COR-L47 (cell line): ENCODE data around the gene LFNG.

Source experiments
- DNase-seq: peaks from one replicate; lab custom pipeline; 2025; lab: John Stamatoyannopoulos, UW

Gene LFNG

DNA sequence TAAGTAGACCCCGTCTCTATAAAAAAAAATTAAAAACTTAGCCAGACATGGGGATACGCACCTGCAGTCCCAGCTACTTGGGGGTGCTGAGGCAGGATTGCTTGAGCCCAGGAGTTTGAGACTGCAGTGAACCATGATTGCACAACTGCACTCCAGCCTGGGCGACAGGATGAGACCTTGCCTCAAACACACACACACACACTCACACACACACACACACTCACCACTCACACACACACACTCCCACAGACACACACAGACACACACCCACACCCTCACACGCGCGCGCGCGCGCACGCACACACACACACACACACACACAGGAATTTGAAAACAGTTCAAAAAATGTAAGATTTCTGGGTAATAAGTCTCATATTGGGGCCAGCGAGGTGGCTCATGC is 34.7 kb upstream of the LFNG start:
- DNase-seq, result no peak

DNA sequence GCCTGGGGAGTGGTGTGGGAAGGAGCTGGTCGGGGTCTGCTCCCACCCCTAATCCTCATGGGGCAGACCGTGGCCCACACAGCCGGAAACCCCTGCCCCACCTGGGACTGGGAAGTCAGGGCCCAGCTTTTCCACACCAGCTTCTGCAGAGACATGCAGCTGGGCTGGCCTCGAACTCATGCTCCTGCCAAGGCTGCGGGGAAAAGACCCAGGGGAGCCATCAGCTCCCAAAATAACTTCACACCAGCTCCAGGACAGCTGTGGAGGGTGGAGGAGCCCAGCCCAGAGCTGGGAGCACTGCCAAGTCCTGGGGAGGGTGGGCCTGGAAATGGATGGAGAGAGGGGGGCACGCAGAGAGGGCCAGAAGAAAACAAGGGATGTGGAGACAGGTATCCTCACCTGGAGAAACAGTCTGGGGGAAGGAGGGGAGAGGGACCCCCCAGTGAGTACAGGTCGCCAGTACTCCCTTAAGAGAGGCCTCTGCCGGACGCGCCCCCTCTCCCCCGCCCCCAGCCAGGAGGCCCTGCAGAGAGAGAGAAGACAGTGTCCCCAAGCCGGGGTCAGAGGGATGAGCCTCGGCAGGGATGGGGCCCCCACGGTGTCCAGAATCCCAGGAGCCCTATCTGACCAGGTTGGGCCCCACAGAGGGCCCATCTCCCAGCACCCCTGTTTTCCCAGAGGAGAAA is 31.8 kb upstream of the LFNG start:
- DNase-seq, result no peak

DNA sequence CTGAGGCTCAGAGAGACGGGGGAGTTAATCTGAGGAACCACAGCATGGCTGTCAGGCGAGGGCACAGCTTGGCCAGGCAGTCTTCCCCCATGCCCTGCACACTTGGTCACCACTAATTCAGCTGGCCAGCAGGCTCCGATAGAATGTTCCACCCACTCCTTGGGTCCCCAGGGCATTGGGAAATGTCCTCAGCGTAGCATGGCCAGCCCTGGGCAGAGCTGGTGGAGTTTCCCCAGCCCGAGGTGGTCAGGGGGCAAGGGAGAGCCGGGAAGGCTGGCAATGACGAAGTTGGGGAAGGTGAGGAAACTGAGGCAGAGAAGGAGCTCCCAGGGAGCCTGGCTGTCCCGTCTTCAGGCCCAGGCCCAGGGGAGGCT is 31.3 kb upstream of the LFNG start:
- DNase-seq, result no peak

DNA sequence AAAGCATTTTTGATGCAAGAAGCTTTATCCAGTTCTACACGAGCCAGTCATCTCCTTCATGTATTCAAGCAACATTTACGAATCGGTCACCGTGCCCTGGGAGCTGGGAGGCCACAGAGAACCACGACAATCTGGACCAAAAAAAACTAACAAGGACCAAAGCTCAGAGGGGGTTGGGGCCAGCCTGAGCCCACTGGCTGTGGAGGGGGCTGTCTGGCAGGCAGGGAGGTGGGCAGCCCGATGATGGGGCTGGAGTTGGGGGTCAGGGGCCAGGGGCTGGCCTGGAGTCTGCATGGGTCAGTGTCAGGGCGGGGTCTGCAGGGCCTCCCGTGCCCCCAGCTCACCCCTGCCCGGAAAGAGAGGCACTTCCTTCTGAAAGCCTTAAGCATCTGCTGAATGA is 30.9 kb upstream of the LFNG start:
- DNase-seq, result no peak

DNA sequence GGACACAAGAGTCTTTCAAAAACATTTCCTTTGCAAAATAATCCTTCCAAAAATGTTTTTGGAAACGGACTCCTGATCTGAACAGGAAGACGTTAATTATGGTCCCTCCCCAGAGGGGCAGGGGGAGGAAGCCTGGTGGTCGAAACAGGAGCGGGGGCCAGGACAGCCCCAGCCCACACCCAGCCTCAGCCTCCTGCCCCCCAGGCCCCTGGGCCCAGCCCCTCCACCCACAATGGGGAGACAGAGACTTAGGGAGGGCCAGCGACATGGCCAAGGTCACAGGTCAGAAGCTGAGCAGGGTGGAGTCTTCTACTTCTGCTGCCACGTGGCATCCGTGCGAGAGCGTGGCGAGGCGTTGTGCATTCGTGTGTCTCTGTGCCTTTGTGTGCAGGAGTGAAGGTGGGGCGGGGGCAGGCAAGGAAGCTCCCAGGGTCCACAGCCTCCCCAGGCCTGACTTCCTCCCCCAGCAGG is 29.4 kb upstream of the LFNG start:
- no peak for DNase-seq

DNA sequence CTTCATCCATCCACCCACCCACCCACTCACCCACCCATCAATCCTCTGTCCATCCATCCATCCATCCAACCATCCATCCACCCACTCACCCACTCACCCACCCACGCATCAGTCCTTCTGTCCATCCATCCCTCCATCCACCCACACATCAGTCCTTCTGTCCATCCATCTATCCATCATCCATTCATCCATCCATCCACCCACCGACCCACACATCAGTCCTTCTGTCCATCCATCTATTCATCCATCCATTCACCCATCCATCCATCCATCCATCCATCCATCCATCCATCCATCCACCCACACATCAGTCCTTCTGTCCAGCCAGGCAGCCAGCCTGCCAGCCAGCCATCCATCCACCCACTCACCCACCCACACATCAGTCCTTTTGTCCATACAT is 27.5 kb upstream of the LFNG start:
- DNase-seq, result no peak

DNA sequence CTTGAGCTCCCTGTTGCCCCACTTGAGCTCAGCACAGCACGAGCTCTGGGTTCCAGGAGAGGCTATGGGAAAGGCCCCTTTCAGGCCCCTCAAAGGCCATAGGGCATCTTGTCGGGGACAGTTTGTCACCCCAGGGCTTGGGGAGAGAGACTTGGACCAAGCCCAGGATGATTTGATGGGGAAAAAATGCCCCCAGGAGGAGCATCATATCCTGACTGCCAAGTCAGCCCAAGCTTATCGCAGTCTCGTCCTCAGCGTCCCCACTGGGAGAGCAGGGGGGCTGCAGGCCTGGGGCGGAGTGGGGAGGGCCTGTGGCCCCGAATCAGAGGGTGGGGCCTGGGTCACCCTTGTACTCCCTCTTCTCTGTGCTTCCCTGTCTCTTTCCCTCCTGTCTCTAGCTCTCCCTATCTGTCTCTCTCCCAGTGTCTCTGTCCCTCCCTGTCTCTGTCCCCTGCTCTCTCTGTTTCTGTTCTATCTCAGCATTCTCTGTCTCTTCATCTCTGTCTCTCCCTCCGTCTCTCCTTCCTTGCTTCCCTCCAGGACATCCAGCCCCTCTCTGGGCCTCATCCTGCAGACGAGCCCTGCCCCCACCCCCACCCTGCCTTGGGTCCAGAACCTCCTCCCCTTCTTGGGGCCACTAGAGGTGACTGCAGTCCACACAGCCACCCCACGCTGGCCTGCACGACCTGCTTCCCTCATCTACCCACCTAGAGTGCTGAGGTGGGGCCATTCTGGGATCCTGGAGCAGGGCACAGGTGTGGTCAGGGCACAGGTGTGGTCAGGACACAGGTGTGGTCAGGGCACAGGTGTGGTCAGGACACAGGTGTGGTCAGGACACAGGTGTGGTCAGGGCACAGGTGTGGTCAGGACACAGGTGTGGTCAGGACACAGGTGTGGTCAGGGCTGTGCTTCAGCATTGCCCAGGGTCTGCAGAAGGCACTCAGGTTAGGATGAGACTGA is 26.1 kb upstream of the LFNG start:
- no peak for DNase-seq

DNA sequence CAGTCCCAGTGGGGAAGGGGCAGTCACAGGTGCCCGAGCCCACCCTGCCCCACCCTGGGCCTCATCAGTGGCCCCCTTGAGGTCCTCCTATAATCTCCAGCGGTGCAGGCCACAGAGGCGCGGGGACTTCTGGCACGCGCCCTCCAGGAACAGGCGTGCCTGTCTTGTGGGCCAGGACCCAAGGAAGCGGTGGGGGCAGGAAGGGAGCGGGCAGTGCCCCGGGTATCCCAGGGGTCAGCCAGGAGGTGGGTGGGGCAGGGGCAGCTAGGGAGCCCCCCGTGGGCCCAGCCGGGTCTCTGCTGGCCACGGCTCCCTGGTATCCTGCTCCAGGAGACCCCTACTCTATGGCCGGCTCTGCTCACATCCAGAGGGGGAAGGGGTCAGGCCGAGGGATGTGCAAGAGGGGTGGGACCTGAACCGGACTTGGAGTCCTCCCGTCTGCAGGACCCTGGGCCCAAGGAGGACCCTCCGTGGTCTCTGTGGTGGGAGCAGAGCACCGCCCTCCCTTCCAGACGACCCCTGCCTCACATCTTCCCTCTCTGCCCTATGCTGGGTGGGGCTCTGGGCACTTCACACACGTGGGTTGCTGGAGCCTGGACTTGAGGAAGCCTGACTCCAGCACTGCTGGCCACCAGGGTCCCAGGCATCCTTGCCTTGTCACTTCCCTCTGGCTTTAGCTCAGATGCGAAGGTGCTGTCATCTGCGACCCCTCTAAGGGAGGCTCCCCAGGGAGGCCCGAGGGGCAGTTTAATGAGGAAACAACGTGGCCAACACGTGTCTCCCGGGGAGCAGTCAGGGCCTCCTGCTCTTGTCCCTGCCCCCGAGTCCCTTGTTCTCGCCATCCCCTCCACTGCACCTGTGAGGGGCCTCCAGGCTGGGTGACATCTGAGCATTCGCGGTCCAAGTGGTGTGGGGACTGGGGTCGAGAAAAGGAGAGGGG is 25.1 kb upstream of the LFNG start:
- no peak for DNase-seq

DNA sequence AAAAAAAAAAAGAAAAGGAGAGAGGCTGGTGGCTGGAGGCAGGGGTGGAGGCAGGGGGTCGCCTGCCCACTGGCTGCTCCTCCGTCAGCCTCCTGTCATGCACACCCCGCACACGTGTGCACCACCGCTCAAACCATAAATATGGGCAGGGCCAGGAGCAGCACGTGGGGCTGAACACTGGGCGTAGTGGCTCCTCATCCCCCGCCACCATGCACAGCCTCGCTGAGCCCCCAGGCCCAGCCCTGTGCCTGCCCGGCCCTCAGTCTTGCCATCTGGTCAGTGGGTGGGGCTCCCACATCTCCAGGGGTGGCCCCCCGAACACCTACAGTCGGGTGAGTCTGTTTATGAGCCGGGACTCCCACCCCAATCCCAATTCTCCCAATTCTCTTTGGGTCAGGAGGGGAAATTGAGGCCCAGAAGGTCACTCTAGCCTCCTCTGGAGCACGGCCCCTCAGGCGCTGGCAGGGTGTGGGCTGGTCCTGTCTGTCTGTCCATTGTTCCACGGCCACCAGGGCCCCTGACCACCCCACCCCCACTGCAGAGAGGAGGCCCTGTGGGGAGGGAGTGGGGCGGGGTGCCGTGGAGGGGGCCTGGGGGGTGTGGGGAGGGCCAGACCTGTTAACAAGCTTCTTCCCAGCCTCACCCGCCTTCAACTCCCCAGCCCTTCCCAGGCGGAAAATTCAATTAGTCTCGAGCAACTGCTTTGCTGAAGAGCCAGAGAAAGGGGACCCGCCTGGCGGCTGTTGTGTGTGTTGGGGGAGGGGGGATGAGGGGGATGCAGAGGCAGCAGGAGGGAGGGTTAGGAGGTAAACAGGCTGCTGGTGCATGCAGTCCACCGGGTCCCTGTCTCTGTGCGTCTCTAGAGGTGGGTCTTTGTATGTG is 23.9 kb upstream of the LFNG start:
- no peak for DNase-seq

DNA sequence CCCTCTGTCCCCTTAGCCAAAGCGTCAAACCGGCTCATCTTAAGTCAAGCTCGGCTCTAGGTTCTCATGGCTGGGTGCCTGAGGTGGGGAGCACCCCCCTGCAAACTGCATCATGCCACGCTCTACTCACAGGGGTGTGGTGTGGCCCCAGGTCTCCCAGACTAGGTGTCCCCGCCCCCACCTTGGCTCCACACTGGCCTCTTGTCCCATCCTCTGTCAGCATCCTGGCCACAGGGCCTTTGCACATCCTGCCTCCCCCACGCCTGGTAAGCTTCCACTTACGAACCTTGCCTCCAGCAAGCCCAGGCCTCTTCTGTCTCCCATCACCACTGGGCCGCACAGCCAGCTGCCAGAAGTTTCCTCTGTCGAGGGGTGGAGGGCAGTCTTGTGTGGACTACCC is 23.2 kb upstream of the LFNG start:
- DNase-seq, result no peak

DNA sequence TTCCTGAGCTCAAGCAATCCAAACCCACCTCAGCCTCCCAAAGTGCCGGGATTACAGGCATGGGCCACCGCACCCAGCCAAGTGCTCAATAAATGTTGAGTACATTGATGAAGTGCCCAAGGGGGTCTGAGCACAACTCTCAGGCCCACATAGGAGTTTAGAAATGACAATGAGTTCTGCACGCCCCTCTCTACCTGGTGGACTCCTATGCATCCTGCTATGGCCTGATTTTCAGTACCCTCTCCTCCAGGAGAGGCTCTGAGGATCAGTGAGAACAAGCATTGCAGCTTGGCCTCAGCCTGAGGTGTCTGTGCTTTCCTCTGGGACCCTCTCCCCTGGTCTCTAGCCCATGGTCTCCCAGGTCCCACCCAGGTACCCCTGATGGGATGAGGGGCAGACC is 22.5 kb upstream of the LFNG start:
- no peak for DNase-seq

DNA sequence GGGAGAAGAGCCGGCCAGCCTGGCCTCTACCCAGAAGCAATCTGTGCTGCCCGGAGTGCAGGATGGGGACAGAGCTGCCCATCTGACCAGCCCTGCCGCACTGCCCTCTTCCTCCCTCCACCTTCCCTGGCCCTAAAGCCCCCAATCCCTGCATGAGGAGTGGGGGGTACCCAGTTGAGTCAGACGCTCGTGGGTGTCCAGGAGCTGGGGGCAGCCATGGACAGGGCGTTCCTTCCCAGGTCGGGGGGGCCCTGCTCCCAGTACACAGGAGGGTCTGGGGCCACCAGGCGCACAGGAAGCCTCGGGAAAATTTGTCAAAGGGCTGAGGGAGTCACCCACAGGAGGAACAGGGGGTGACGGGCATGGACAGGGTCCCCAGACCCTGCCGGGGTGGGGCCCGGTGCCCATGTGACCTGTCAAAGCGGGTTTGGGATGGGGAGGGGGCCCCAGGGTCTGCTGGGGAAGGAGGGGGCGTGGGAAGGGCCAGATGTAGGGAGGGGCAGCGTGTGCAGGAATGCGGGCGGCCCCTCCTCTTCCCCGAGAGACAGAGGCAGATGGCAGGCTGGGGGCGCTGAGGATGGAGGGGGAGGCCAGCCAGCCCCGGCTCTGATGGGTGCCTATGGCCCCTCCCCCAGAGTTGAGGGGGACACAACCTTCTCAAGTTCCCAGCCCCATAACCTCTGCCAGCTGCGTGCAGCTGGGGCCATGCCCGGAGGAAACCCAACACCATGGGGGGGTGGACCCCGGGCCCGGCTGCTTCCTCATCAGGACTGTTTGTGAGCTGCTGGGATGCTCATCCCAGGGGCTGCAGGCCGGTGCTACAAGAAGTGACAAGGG is 21.9 kb upstream of the LFNG start:
- DNase-seq, result no peak

DNA sequence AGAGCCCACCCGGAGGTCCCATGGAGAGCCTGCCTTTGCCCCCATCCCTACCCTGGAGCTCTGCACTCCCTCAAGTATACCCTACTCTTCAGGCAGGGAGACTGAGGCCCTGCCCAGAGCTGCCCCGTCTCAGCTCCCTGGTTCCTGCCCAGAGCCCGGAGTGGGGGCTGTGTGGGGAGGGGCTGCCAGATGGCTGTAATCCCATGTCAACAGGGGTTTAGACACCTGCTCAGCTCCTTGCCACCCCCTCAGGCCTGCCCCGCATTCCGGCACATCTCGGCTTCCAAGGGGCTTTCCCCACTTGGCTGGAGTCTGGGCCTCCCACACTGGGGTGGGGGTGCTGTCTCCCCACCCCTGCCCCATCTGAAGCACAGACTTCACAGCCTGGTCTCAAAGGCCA is 20.9 kb upstream of the LFNG start:
- no peak for DNase-seq

DNA sequence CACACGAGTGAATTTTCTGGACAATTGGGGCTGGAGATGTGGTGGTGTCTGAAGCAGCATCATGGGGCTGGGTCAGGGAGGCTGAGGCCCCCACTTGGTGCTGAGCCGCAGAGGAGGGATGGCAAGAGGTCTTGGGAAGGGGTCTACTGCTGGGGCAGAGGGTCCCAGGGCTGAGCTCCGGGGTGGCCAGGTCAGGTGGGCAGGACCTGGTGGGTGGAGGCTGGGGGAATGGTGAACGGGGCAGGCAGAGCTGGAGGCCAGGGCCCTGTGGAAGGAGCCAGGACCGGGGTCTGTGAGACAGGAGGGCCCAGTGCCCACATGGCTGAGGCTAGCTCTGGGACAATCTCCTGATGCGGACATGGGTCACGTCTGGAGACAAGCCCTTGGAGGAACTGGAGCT is 20.4 kb upstream of the LFNG start:
- DNase-seq, result no peak

DNA sequence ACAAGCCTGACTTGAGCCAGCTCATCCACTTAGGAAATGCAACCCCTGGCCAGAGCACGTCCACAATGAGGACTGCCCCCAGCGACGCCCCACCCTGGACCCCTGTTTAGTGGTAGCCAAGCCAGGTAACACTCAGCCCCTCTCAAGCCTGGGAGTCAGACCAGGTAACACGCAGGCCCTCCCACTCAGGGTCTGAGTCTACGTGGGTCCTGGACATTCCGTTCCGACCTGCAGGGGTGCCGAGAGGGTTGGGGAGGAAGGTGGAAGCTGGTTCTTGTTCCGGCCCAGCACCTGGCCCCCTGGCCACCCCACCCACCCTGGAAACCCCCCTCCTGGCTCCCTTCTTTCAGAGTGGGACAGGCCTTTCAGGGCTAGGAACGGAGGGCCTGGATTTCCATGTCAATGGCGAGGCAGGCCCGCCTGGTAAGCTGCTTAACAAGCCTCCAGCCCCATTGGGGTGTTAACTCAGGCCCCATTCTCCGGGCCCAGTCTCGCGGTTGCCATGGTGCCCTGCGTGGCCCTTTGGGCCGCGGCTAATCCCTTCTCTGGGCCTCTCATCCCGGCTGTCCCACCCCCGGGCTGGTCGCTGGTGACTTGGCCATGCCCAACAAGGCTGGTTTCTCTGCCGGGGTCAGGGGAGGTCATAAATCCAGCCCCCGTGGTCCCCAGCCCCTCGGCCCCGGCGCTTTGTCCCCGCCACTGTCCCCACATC is 19.7 kb upstream of the LFNG start:
- no peak for DNase-seq

DNA sequence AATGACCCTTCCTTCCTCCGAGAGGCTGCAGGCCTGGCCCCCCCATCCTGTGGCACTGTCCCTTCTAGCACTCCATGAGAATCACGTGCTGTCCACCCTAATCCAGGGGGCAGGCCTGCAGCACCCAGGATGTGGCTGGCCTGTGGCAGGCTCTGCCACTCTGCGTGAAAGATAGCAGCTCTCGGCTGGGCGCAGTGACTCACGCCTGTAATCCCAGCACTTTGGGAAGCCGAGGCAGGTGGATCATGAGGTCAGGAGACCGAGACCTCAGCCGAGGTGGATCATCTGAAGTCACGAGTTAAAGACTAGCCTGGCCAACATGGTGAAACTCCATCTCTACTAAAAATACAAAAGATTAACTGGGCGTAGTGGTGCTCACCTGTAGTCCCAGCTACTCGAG is 18.9 kb upstream of the LFNG start:
- DNase-seq, result no peak

DNA sequence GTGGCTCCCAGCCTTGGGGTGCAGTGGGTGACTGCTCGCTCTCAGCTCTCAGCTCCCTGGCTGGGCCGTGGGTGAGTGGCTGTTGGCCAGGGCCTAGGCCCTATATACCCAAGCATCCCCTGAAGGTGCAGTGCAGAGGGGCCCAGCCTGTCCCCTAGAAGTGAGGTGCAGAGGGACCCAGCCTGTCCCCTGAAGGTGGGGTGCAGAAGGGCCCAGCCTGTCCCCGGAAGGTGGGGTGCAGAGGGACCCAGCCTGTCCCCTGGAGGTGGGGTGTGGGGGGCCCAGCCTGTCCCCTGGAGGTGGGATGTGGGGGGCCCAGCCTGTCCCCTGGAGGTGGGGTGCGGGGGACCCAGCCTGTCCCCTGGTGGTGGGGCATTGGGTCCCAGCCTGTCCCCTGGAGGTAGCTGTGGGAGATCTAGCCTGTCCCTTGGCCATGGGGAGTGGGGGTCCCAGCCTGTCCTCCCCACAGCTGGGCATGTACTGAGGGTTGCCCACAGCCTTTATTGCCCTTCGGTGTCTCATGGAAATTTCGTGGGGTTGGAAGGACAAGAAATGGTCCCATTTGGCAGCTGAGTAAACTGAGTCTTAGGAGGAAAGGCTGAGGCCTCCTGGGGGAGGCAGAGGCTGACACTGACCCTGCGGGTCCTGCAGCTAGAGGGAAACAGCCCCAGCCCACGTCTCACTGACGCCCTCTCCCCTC is 17.5 kb upstream of the LFNG start:
- DNase-seq, result no peak

DNA sequence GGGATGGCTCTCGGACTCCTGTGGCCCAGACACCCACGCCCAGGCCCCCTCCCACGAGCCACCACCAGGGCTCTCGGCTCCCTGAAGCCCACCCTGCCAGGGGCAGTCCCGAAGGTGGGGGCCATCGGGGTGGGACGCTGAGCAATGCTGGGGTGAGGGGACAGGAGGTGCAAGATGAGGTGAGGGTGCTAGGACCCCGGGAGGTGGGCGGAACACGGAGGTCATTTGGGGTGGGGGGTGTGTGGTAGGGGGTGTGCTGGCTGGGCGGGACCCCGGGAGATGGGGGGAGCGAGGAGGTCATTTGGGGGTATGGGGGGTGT is 17.0 kb upstream of the LFNG start:
- DNase-seq, result no peak
